OCI-M1 (cell line): ENCODE measurements around the gene ZIC2.
"Not testable (repeated sequence)": the region's sequence is repeated elsewhere in the genome, so short reads cannot be mapped to it uniquely, and the experiment has no call there.

ENCODE experiments used
- DNase-seq: peaks from one replicate; lab custom pipeline; 2025; lab: John Stamatoyannopoulos, UW

ZIC2 gene

DNA sequence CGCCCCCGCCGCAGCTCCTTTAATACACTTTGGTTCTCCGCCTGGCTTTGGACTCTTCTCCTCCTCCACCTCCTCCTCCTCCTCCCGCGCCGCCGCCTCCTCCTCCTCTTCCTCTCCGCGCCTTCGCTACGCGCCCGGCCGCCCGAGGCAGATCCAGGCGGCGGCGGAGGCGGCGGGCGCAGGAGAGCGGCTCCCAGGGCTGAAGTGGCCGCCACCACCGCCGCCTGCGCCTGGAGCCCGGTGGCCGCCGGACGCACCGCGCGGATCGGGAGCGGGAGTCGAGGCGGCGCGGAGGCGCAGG, at the start of gene ZIC2:
Gene ZIC2 (plus strand): TSS at position 50 of the 301 bp plus-strand sequence. CDS start 281 bp downstream, outside the sequence.
- DNase-seq = no peak

DNA sequence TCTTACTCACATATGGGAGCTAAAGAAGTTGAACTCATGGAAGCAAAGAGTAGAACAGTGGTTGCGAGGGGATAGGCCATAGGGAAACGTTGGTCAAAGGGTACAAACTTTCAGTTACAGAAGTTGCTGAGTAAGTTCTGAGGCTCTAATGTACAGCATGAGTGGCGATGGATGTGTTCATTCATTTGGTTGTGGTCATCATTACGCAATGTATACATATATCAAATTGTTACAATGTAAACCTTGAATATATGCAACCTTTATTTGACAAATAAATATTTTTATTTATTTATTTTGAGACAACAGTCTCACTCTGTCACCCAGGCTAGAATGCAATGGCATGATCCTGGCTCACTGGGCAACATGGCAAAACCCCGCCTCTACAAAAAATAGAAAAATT, 48.7 kb upstream of the ZIC2 start:
- no peak for DNase-seq

DNA sequence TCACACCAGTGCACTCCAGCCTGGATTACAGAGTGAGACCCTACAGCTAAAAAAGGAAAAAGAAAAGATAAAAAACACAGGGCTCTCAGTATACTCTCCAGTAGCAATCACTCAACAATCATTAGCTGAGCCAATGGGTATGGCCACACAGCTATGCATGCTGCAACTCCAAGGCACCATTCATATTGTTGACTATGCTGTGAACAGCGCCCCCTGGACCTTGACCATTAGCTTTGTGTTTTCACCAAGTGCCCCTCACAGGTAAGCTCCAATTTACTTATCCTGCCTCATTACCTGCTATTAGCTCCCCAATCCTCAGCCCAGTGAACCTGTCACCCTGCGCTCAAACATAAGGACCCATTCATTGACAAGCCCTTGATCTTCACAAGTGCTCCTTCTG, 45.8 kb upstream of the ZIC2 start:
- DNase-seq = no peak

DNA sequence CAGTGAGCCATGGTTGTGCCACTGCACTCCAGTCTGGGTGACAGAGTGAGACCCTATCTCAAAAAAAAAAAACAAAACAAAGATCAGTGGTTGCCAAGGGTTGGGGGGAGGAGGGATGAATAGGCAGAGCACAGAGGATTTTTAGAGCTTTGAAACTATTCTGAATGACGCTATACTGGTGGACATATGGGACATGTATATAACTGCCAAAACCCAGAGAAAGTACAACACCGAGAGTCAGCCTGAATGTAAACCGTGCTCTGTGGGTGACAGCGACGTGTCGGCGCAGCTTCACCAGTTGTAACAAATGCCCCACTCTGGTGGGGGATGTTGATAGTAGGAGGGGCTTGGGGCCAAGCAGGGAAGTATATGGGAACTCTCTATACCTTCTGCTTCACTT, 42.9 kb upstream of the ZIC2 start:
- DNase-seq = no peak

DNA sequence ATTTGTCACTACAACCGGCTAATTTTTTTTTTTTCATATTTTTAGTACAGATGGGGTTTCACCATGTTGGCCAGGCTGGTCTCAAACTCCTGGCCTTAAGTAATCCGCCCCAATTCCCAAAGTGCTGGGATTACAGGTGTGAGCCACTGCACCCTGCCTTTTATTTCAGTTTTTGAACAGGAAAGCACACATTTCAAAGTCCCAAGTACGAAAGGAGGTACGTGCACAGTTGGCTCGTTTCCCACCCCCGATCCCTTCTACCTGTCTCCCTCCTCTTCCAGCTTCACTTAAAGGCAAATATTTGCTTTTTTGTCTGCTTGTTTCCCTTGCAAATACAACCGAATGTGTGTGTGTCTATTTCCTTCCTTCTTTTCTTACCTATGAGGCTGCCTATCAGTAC, 40.5 kb upstream of the ZIC2 start:
- no peak for DNase-seq

DNA sequence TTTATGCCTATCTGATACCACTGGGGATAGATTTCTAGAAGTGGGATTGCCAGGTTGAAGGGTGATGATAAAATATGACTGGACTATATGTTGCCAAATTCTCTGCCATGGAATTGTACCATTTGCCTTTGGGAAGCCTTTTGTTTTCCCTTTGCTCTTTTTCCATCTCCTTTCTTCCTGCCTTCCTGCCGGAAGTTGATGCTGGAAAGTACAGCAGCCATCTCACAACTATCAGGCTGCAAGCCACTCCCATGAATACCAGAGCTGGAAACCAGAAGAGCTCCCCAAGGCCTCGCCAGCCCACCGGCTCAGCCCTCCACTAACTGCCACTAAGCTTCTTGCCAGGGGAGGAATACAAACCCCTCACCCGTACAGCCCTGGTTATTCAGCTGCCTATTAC, 39.7 kb upstream of the ZIC2 start:
- DNase-seq = no peak

DNA sequence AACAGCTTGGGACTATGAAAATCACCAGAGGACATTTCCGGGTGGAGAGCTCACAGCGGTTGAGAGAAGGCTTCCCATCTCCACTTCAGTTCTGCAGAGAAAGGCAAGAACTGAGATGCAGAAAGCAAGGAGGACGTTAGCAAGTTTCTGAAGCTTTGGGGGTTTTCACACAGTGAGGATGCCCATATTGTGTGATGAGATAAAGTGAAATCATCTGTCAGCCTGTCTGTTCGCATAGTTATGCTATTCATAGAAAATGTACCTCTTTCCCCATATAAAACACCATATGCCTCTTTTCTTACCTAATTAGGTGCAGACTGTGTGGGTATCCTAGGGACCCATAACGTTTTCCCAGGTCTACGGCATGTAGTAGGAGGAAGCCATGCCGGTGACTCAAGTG, 37.5 kb upstream of the ZIC2 start:
- no peak for DNase-seq

DNA sequence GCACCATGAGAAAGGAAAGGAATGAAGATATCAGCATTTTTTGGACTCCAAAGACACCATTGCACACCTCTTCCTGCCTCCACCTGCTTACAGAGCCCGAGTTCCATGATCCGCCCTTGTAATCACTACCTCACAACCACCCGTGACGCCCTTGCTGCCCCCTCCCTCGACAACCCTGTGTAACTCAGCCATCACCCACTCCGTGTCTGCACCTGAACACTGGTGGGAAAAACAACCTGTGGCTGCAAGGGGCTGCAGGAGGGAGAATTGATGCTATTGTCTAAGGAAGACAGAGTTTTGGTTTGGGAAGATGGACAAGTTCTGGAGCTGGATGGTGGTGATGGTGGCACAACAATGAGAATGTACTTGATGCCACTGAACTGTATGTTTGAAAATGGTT, 37.0 kb upstream of the ZIC2 start:
- DNase-seq = no peak

DNA sequence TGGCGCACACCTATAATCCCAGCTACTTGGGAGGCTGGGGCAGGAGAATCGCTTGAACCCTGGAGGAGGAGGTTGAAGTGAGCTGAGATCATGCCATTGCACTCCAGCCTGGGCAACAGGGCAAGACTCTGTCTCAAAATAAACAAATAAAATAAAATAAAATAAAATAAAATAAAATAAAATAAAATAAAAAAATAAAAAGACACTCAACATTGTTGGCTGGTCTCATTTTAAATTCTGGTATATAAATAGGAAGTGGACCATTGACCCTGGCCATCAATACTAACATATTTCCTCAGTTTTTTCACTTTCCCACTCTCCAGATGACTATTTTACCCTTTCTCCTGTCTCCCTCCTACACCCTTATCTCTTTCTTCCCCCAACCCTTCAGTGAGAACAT, 36.1 kb upstream of the ZIC2 start:
- DNase-seq = not testable (repeated sequence)

DNA sequence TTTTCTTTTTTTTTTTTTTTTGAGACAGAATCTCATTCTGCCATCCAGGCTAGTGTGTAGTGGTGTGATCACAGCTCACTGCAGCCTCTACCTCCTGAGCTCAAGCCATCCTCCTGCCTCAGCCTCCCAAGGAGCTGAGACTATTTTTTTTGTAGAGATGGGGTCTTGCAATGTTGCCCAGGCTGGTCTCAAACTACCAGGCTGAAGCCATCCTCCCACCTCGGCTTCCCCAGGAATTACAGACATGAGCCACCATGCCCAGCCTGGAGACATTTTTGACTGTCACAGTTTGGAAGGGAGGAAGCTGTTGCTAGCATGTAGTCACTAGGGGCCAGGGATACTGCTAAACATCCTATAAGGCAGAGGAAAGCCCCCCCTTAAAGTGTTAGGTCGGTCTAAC, 33.9 kb upstream of the ZIC2 start:
- DNase-seq = no peak

DNA sequence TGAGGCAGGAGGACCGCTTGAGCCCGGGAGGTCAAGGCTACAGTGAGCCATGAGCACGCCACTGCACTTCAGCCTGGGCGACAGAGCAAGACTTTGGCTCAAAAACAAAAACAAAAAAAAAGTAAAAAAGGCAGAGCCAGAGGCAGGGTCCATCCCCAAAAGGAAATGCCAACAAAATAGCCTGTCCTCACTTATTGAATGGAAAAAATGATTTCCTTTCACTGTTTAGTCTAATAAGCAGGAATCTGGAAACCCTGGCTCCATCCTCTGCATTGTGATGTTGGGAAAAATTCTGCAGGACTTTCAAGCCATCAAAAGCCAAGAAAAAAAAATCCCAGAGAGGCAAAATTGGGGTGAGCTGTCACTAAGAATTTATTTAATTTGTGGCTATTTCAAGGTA, 33.2 kb upstream of the ZIC2 start:
- no peak for DNase-seq

DNA sequence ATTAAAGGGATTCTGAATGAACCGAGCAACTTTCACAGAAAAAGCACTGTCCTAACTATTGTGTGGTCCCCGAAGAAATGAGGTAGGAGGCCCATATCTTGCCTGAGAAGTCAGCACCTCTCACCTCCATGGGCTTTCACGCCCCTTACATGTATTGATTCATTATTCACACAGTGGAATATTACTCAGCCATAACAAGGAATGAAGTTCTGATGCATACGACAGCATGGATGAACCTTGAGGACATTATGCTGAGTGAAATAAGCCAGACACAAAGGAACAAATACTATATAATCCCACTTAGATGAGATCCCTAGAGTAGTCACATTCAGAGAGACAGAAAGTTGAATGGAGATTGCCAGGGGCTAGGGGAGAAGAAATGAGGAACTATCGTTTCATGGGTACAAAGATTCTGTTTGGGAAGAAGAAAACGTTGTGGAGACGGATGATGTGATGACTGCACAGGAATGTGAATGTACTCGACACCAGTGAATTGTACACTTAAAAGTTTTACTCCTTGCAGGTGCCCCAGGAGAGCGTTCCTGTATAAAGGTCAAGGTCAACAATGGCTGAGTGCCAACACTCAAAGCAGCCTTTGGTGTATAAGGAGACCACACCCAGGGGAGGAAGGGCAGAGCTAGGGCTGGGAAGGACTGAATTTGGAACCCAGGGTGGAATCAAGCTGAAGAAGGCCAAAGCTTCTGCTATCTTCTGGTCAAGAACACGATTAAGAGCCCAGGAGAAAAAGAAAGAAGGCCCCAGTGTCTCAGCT, 32.5 kb upstream of the ZIC2 start:
- no peak for DNase-seq

DNA sequence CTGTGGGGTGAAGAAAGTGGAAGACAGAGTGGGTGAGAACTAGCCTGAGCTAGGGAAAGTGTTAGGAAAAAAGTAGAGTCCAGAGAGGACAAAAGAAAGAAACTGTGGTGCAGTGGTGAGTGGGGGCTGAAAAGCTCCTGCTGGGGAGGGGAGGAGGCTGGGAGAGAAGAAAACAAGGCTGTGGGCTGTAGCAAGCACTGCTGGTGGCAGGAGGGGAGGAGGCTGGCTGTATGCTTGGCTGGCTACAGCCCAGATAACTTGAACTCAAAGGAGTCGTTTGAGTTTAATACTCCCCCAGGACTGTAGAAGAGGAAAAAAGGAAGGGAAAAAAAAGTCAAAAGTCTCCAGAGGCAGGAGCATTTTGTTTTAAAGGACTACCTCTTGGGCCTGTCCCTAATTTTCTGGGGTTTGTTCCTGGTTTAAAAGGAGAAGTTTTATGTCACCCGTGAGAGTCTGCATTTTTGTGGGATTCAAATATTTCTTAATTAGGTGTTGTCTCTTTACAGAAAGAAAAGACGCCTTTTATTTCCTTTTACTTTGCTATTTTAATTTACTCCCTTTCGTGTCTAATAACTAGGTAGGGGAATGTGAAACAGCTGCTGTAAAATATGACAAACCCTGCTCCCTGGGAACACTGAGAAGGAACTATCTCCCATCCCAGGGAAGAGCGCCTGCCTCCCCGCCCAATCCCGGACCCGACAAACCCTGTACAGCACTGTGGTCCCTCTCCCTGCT, 31.7 kb upstream of the ZIC2 start:
- no peak for DNase-seq

DNA sequence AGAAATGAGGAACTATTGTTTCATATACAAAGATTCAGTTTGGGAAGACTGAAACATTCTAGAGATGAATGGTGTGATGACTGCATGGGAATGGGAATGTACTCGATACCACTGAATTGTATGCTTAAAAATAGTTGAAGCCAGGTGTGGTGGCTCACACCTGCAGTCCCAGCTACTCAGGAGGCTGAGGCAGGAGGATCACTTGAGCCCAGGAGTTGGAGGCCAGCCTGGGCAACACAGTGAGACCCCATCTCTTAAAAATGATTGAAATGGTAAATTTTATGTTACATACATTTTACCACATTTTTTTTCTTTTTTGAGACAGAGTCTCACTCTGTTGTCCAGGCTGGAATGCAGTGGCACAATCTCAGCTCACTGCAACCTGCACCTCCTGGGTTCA, 29.9 kb upstream of the ZIC2 start:
- not testable (repeated sequence) for DNase-seq

DNA sequence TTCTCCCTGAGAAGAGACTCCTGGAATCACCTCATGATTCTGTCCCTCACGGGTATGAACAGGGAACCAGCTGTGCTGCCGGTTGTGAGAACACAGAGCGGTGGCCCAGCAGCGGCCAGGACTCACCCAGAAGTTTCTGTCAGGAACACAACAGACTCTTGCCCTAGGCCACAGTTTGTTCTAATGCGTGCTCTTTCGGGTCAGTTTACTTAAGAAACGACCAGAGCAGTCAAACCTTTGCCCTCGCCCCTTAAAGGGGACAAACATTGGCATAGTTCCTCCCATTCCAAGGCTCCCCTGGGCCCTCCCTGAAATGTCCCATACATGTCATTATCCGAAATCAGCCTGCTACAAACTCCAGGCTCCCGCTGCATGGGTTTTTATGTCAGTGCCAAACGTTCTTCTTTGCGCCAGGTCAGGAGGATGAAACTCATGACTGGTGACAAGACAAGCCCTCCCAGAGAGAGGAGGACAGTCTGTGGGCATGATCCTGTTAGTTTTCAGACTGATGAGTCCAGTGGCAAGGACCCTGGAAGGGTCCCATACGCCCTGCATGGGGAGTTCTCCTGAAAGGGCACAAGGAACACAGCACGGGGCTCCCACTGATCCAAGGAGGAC, 28.3 kb upstream of the ZIC2 start:
- DNase-seq = no peak

DNA sequence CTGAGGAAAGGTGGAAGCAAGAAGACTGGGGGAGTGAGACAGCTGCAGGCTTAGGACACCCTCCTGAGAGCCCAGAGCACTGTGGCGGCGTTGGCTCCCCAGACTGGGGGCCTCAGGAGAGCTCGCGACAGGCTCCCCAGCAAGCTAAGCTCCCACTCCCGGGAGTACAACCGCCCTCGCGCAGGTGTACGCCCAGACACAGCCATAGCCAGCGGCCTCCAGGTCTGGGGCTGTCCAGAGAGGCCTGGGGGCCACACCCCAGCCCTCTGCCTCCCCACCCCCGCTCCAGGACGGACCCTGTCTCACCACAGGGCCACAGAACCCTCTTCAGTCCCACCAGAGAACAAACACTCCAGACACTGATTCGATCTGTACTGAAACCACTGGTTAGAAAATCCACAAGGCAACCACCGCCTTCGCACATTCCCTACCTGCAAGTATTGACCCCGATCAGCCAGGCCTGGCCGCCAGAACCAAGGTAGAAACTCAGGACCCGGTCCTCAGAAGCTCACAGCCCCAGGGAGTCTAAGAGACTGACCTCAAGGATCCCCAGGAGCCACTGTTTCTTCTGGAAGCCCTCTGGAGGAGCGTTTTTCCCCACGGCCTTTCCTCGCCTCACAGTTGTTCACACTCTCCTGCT, 26.4 kb upstream of the ZIC2 start:
- no peak for DNase-seq

DNA sequence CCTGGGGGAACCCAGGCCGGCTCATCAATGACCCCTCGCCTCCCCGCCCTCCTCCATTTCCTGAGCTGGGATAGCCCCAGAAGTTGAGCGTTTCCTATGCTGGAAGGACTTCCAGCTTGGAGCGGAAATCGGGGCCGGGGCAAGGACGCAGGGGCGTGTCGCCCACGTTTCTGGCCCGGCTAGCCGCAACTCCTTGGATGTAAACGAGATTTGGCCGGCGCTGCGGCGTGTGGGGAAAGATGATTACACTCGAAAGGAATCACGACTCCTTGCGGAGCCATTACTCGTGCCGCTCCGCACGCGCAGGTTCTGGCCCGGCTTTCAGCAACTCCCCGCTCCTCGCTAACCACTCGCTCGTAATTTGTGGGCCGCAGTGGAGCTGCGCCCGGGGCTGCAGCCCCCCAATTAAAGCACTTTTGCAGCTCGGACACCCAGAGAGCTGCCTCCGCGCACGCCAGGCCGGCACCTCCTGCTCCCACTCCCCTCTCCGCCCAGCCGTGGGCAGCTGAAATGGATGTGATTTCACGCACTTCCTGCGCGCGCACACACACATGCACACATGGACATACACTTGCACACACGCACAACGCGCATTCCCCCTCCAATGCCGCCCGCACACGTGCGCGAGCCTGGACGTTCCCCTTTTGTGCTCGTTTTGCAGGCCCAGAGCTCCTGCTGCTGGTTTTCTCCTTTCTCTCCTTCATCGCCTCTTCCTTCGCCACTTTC, 25.7 kb upstream of the ZIC2 start:
- no peak for DNase-seq

DNA sequence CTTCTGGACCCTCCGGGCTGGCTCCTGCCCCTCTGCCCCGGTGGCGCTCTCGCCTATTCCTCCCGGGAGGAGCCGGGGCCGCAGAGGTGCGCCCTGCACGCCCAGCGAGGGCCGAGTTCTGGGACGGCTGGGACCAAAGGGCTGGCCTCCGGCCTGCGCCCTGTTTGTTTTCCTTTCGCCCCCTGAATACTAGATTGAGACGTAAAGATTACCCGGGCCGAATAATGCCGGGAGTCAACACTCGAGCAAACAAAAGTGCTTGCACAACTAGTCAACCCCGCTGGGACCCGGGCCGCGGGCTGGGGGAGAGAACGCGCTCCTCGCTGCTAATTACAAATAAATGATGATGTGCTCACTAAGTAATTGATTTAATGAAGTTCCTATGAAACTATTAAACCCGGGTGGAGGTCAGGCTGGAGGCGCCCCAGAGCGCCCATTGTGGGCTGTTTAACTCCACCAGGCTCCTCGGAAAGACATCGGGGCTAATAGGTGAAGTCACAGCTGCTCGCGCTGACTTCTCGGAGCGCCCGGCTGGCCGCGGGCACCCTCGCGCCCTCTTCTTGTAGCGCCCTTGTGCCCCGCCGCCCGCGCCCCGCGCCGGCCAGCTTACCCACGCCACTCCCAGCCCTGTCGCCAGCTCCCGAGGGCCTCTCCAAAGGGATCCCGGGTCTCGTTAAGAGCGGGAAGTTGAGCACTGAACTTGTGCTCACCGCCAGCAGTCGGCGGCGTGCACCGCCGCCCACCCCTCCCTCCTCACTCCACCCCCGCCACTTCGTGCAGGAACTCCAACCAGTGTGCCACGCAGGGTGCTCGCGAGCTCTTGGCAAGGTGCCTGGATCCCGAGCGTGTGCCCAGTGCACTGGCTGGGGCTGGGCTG, 24.9 kb upstream of the ZIC2 start:
- DNase-seq = no peak

DNA sequence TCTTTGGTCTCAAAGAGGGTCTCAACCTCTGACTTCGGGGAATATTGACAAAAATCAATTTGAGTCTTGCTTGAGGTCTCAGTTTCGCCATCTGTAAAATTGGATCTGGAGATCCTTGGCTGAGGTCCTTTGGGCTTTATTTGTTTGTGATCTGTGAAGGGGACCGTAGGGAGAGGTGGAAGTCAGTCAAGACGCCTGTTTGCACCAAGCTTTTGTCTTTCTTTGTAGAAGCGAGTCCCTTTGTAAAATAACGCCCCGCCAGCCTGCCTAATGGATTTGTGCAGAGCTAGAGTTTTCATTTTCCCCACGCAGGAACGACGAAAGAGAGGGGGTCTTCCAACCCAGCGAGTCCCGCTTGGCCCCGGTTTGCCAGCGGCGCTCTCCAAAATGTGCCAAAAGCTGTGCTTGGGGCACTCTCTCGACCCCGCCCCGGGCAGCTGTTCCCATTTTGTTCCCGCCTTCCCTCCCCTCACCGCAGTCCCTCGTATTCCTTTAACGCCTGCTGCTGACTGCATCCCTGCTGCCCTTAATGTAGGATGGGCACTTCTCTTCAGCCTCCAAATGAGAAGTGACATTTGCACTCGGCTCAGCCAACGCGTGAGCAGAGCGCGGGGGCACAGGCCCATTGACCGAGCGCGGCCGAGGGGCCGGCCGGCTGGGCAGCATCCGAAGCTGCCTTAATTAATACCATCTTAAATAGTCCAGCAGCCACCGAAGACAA, 23.0 kb upstream of the ZIC2 start:
- no peak for DNase-seq

DNA sequence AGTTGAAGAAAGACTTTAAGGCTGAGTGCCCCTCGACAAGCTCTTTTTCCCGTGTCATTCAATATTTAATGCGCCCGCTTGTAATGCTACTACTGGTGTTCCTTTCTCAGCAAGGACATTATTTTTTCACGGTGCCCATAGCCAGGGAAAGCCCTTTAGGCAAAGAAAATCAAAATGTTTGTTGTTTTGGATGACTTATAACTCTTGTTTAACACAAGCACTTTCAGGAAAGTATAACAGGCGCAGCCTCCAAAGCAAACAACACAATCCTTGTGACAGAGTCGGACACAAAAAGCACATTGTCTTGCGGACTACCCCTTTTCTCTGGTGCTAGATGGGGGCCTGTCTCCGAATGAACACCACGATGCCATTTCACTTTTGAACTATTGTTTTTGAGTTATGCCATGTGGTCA, 22.5 kb upstream of the ZIC2 start:
- no peak for DNase-seq
